Measurements from ENCODE around the gene NXT1. TPM values are rescaled to one million over a fixed set of nuclear protein-coding genes. Genes with fewer than 3 reads are reported as not detected.

Gene NXT1
- total RNA-seq, 1 experiment from 2014 or later = 34.1 TPM

DNA sequence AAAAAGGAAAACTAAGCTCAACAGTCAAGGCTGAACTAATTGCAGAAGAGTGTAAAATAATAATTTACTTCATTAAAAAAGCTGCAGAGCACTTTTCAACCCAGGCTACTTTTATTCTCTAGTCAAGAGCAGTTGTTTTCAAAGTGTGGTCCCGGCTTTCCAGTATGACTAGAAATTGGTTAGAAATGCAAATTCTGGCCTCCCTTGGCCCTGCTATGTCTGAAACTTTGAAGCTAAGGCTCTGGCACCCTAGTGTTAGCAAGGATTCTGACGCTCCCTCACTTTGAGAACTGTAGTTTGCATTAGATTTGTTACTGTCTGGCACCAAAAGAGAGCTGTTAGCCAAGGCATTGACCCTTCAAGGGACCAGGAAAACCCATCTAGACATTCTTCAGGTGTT, 9.5 kb upstream of the NXT1 start:
- no TSS peak for BruUV-seq (replicated peaks)
- no peaks in the 10 kb centered on the region for H3K9me3 Mint-ChIP-seq (ENCODE audit: unreplicated experiment)
- no peaks in the 10 kb centered on the region for H3K9me3 ChIP-seq
- no peaks in the 10 kb centered on the region for H3K36me3 ChIP-seq (ENCODE audit: control insufficient read depth, insufficient read depth, low read length)
- ChIA-PET CTCF (interaction anchor here (0.6 to 3.8 kb wide), 24 partner anchors 9 to 1003 kb away, joined by 3 to 38 read pairs (median 4); partner anchors contain the start of gene NXT1), POLR2A (interaction anchor here (0.7 to 1.0 kb wide), 2 partner anchors 9 to 290 kb away, joined by 3 read pairs; no protein-coding TSS in a partner anchor)
- no peaks in the 10 kb centered on the region for H3K27me3 ChIP-seq (replicated peaks; ENCODE audit: control insufficient read depth, insufficient read depth, low read length)
- no peaks in the 10 kb centered on the region for H3K36me3 Mint-ChIP-seq (ENCODE audit: insufficient read depth, unreplicated experiment)
- no peak overlapping the region for H3K4me3 Mint-ChIP-seq (ENCODE audit: unreplicated experiment)
- no peaks in the 10 kb centered on the region for H3K27me3 Mint-ChIP-seq (ENCODE audit: insufficient read depth, unreplicated experiment)
- H3K4me3 ChIP-seq (ENCODE audit: low read depth, low read length) = no peak overlapping the region
- H3K4me1 ChIP-seq = peaks cover 8% of the 10 kb centered on the region; the same call in 1 of the 2 replicates
- H3K27ac Mint-ChIP-seq (ENCODE audit: unreplicated experiment) = no peak overlapping the region
- TF ChIP-seq, protein P1, sequence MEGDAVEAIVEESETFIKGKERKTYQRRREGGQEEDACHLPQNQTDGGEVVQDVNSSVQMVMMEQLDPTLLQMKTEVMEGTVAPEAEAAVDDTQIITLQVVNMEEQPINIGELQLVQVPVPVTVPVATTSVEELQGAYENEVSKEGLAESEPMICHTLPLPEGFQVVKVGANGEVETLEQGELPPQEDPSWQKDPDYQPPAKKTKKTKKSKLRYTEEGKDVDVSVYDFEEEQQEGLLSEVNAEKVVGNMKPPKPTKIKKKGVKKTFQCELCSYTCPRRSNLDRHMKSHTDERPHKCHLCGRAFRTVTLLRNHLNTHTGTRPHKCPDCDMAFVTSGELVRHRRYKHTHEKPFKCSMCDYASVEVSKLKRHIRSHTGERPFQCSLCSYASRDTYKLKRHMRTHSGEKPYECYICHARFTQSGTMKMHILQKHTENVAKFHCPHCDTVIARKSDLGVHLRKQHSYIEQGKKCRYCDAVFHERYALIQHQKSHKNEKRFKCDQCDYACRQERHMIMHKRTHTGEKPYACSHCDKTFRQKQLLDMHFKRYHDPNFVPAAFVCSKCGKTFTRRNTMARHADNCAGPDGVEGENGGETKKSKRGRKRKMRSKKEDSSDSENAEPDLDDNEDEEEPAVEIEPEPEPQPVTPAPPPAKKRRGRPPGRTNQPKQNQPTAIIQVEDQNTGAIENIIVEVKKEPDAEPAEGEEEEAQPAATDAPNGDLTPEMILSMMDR (IDR thresholded peaks at IDR 0.05; ENCODE audit: insufficient read depth in 1 of 2, low read depth in 1 of 2, low read length in 1 of 2, severe bottlenecking in 1 of 2, unreplicated experiment in 1 of 2) = no peak
- DNase-seq = no peak
- H3K4me1 Mint-ChIP-seq (ENCODE audit: low read depth, unreplicated experiment) = peaks cover 12% of the 10 kb centered on the region
- intact Hi-C loops (cut with micrococcal nuclease; ENCODE audit: unreplicated experiment) = loop anchor here (2.0 kb wide), 1 partner anchor 378 kb away; no protein-coding TSS in a partner anchor

DNA sequence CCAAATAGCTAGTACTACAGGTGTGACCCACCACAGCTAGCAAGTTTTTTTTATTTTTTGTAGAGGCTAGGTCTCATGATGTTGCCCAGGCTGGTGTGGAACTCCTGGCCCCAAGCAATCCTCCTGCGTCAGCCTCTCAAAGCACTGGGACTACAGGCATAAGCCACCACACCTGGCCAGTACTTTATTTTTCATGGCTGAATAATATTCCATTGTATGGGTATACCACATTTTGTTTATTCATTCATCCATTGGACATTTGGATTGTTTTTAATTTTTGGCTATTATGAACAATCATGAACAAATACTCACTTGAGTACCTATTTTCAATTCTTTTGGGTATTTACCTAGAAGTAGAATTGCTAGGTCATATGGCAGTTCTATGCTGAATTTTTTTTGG, 7.0 kb upstream of the NXT1 start:
- Mint-ChIP-seq H3K27ac (ENCODE audit: unreplicated experiment) (no peak overlapping the region), H3K4me3 (ENCODE audit: unreplicated experiment) (no peak overlapping the region), H3K4me1 (ENCODE audit: low read depth, unreplicated experiment) (peaks cover 9% of the 10 kb centered on the region), H3K9me3 (ENCODE audit: unreplicated experiment) (no peaks in the 10 kb centered on the region), H3K27me3 (ENCODE audit: insufficient read depth, unreplicated experiment) (no peaks in the 10 kb centered on the region), H3K36me3 (ENCODE audit: insufficient read depth, unreplicated experiment) (no peaks in the 10 kb centered on the region)
- Histone ChIP-seq H3K36me3 (ENCODE audit: control insufficient read depth, insufficient read depth, low read length) (no peaks in the 10 kb centered on the region), H3K4me3 (ENCODE audit: low read depth, low read length) (no peak overlapping the region), H3K4me1 (peaks cover 17% of the 10 kb centered on the region), H3K9me3 (no peaks in the 10 kb centered on the region), H3K27me3 (replicated peaks; ENCODE audit: control insufficient read depth, insufficient read depth, low read length) (no peaks in the 10 kb centered on the region)
- BruUV-seq (replicated peaks) = no TSS peak
- no peak for DNase-seq
- POLR2A ChIA-PET = no interaction called here
- CTCF ChIA-PET = no interaction called here
- TF ChIP-seq, protein P1 (IDR thresholded peaks at IDR 0.05; ENCODE audit: insufficient read depth in 1 of 2, low read depth in 1 of 2, low read length in 1 of 2, severe bottlenecking in 1 of 2, unreplicated experiment in 1 of 2) = no peak
- intact Hi-C loops (cut with micrococcal nuclease; ENCODE audit: unreplicated experiment) = no loop called here

DNA sequence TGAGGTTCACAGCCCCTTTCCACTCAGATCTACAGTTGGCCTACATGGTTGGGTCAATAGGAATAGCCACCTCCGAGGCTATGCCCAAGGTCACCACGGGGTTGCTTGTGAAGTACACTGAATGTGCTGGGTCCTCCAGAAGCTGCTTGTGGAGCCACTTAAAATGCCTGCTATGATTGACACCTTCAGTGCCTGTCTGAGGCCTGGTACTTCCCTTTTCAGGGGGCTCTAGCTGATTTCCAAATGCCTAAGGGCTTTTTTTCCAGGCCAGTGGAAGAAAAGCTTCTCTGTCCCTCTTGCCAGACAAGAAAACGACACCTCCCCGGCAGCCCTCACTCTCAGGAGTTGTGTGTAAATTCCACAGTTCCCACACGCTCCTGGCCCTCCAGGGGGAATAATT, 6.3 kb upstream of the NXT1 start:
- H3K27me3 ChIP-seq (replicated peaks; ENCODE audit: control insufficient read depth, insufficient read depth, low read length) = no peaks in the 10 kb centered on the region
- ChIA-PET POLR2A (no interaction called here), CTCF (no interaction called here)
- BruUV-seq (replicated peaks) = no TSS peak
- H3K4me3 ChIP-seq (ENCODE audit: low read depth, low read length) = no peak overlapping the region
- TF ChIP-seq, protein P1 (IDR thresholded peaks at IDR 0.05; ENCODE audit: insufficient read depth in 1 of 2, low read depth in 1 of 2, low read length in 1 of 2, severe bottlenecking in 1 of 2, unreplicated experiment in 1 of 2) = no peak
- peaks cover 24% of the 10 kb centered on the region for H3K4me1 ChIP-seq
- H3K36me3 Mint-ChIP-seq (ENCODE audit: insufficient read depth, unreplicated experiment) = no peaks in the 10 kb centered on the region
- DNase-seq = no peak
- H3K9me3 ChIP-seq = no peaks in the 10 kb centered on the region
- intact Hi-C loops (cut with micrococcal nuclease; ENCODE audit: unreplicated experiment) = no loop called here
- no peak overlapping the region for H3K27ac Mint-ChIP-seq (ENCODE audit: unreplicated experiment)
- H3K9me3 Mint-ChIP-seq (ENCODE audit: unreplicated experiment) = no peaks in the 10 kb centered on the region
- no peak overlapping the region for H3K4me3 Mint-ChIP-seq (ENCODE audit: unreplicated experiment)
- H3K27me3 Mint-ChIP-seq (ENCODE audit: insufficient read depth, unreplicated experiment) = no peaks in the 10 kb centered on the region
- peaks cover 9% of the 10 kb centered on the region for H3K4me1 Mint-ChIP-seq (ENCODE audit: low read depth, unreplicated experiment)
- H3K36me3 ChIP-seq (ENCODE audit: control insufficient read depth, insufficient read depth, low read length) = no peaks in the 10 kb centered on the region

All from Caco-2 (cell line).